Activated naive CD4-positive, alpha-beta T cell treated with anti-CD3 and anti-CD28 coated beads, Interleukin-2, amount 10 ng/mL, durations not matched to agents 7 days and 5 days (primary cell): ENCODE measurements around the gene BCL2L11.

Source experiments
- CTCF ChIA-PET: fragments of 350-600 bp; sonication (Branson Sonifier 250); formaldehyde crosslinking; loops from one replicate; lab custom pipeline; 2021; ENCODE audit warnings: antibody characterized with exemption; lab: Charles Lee
- DNase-seq: peaks from one replicate; pipeline ENCODE4 v3.0.0-alpha.2; 2020
- H3K27ac Mint-ChIP-seq: one replicate; pipeline ENCODE4 v1.8.0; 2021; ENCODE audit warnings: mild to moderate bottlenecking, moderate library complexity, mixed read lengths
- H3K27me3 Mint-ChIP-seq: one replicate; pipeline ENCODE4 v1.8.0; 2021; ENCODE audit warnings: mild to moderate bottlenecking, mixed read lengths
- H3K36me3 Mint-ChIP-seq: one replicate; pipeline ENCODE4 v1.8.0; 2021; ENCODE audit warnings: mixed read lengths
- H3K4me1 Mint-ChIP-seq: one replicate; pipeline ENCODE4 v1.8.0; 2021; ENCODE audit warnings: mixed read lengths
- H3K4me3 Mint-ChIP-seq: one replicate; pipeline ENCODE4 v1.8.0; 2021; ENCODE audit warnings: mild to moderate bottlenecking, moderate library complexity, mixed read lengths
- H3K9me3 Mint-ChIP-seq: one replicate; pipeline ENCODE4 v1.8.0; 2021; ENCODE audit warnings: mixed read lengths

Gene BCL2L11

GRCh38 chr2:111143843-111144198, 23.1 kb downstream of the BCL2L11 start:
- Mint-ChIP-seq H3K4me3 (no peak overlapping the region), H3K9me3 (no peaks in the 10 kb centered on the region), H3K27me3 (no peaks in the 10 kb centered on the region), H3K36me3 (peaks cover 26% of the 10 kb centered on the region), H3K4me1 (peaks cover 19% of the 10 kb centered on the region), H3K27ac (no peak overlapping the region)
- no peak for DNase-seq
- CTCF ChIA-PET: no interaction called here

DNA sequence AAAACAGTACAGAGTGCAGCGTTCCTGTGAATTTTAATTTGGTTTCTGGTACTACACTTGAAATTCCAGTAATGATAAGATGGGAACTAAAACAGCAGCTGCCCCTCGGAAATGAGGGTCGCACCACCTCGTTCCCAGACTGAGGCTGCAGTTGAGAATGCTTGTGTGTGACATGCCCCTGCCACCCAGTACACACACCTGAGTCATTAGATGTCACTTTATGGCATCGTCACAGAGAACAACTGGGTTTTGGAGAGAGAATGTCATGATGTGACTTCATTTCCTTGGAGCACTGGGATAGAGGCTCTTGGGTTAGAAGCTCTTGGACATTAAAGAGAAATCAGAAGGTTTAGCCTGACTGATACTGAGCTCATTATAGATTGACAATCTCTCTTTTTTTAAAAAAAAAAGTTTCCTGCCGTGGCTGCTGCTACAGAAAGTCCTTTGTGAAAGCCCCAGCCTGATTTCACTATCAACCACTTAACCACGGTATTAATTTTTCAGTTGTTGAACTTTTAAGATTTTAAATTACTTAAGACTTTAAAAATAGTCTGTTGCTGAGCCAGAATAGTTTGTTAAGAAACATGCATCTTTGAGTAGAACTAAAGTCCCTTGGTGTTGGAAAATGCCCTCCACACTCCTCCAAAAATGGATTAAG, 24.5 kb downstream of the BCL2L11 start:
- no peak overlapping the region for H3K27ac Mint-ChIP-seq
- CTCF ChIA-PET: interaction anchor here (0.7 kb wide), 1 partner anchor 18 kb away, joined by 3 read pairs; no protein-coding TSS in a partner anchor
- peaks cover 21% of the 10 kb centered on the region for H3K4me1 Mint-ChIP-seq
- H3K4me3 Mint-ChIP-seq: no peak overlapping the region
- H3K27me3 Mint-ChIP-seq: no peaks in the 10 kb centered on the region
- peaks cover 26% of the 10 kb centered on the region for H3K36me3 Mint-ChIP-seq
- no peaks in the 10 kb centered on the region for H3K9me3 Mint-ChIP-seq
- no peak for DNase-seq

GRCh38 chr2:111145951-111146350, 25.2 kb downstream of the BCL2L11 start:
- Mint-ChIP-seq H3K27ac (no peak overlapping the region), H3K4me1 (peaks cover 21% of the 10 kb centered on the region), H3K9me3 (no peaks in the 10 kb centered on the region), H3K27me3 (no peaks in the 10 kb centered on the region), H3K36me3 (peaks cover 24% of the 10 kb centered on the region), H3K4me3 (no peak overlapping the region)
- no peak for DNase-seq
- CTCF ChIA-PET: no interaction called here

DNA sequence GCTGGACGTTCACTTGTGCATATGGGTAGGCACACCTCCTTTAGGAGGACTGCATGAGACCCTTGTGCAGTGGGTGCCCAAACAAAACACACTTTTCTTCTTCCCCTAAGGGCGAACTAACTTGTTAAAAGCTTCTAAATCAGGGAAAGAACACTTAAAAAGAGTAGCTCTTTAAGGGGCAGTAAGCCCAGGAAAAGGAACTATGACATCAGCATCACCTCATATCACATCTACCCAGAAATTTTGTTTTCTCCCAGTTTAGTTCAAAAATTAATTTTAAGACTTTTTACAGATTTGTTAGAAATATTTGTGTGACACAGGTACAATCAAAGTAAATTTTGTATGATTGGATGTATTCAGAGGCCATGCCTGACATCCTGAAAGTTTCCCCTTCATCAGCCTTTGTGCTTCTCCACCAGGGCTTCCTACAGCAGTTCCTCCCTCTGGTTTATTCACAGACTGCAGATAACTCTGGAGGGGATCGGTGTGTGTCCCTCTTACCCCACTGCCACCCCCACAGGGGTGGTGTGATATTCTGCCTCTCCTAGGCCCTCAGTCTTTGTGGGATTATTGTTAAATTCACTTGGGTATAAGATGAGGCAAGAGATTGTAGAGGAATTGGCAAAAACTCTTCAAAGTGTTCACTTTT, 27.6 kb downstream of the BCL2L11 start:
- Mint-ChIP-seq H3K27me3 (no peaks in the 10 kb centered on the region), H3K36me3 (peaks cover 32% of the 10 kb centered on the region), H3K27ac (no peak overlapping the region), H3K9me3 (no peaks in the 10 kb centered on the region), H3K4me1 (peaks cover 16% of the 10 kb centered on the region), H3K4me3 (no peak overlapping the region)
- CTCF ChIA-PET: interaction anchor here (1.2 kb wide), 1 partner anchor 31 kb away, joined by 3 read pairs; no protein-coding TSS in a partner anchor
- DNase-seq: no peak

DNA sequence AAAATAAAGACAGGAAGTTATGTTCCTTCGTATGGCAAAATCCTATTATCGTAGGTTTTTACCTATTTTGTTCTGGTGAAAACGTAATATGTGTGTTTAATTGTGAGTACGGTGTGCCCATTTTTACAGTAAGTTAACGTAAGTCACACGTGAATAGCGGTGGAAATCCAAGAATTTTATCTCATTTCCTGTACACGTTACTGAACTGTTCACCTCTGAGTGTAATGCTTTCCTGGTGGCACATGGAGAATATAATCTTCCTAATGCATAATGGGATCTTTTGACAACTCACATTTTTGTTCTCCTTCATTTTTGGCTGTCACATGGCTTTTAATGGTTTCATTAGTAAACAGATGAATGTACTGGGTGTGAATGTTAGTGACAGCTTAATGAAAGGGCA, 28.2 kb downstream of the BCL2L11 start:
- no peak for DNase-seq
- CTCF ChIA-PET: interaction anchor here (1.2 kb wide), 1 partner anchor 31 kb away, joined by 3 read pairs; no protein-coding TSS in a partner anchor
- H3K27ac Mint-ChIP-seq: no peak overlapping the region
- peaks cover 16% of the 10 kb centered on the region for H3K4me1 Mint-ChIP-seq
- H3K27me3 Mint-ChIP-seq: no peaks in the 10 kb centered on the region
- no peak overlapping the region for H3K4me3 Mint-ChIP-seq
- no peaks in the 10 kb centered on the region for H3K9me3 Mint-ChIP-seq
- H3K36me3 Mint-ChIP-seq: peaks cover 33% of the 10 kb centered on the region

DNA sequence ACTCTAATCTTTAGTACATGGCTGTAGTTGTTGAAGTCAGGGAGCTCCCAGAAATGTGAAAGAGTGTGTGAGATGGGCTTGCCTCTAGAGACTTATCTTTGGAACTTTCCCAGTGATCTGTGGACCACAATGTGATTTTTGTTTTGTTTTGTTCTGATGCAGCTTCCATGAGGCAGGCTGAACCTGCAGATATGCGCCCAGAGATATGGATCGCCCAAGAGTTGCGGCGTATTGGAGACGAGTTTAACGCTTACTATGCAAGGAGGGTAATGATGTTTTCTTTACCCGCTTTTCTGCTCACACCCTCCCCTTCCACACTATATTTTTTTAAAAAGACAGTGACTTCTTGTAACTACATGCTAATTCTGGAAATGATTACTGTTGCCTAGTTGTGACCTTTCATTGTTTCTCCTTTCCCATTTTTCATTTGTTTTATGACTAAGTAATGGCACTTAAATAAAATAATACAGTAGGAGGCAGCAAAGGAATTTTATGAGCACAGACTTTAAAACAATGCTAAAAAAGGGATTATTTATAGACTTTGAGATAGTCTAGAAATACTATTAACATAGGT, 29.3 kb downstream of the BCL2L11 start:
- Mint-ChIP-seq H3K9me3 (no peaks in the 10 kb centered on the region), H3K4me3 (no peak overlapping the region), H3K4me1 (peaks cover 13% of the 10 kb centered on the region), H3K36me3 (peaks cover 35% of the 10 kb centered on the region), H3K27me3 (no peaks in the 10 kb centered on the region), H3K27ac (no peak overlapping the region)
- DNase-seq: no peak
- CTCF ChIA-PET: interaction anchor here (1.2 kb wide), 1 partner anchor 32 kb away, joined by 3 read pairs; no protein-coding TSS in a partner anchor

DNA sequence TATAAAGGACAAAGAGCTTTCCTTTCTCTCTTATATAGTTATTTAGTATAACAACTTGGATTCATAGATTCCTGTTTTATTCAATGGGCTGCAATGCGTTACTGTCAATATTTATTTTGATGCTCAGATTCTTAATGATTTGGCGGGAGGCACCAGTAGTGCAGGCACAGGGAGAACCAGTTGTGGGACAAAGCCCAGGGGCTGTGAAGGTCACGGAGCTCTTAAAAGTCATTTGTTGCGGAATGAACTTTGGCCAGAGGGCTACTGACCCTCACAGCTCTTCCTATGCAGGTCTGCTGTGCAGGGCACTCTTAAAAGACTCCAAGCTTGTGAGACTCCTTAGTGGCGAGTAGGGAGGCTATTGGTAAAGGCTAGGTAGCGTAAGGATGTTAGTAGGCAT, 34.0 kb downstream of the BCL2L11 start:
- H3K4me3 Mint-ChIP-seq: no peak overlapping the region
- no peaks in the 10 kb centered on the region for H3K27me3 Mint-ChIP-seq
- H3K36me3 Mint-ChIP-seq: peaks cover 35% of the 10 kb centered on the region
- H3K4me1 Mint-ChIP-seq: peaks cover 16% of the 10 kb centered on the region
- no peak overlapping the region for H3K27ac Mint-ChIP-seq
- DNase-seq: no peak
- no peaks in the 10 kb centered on the region for H3K9me3 Mint-ChIP-seq
- CTCF ChIA-PET: no interaction called here

DNA sequence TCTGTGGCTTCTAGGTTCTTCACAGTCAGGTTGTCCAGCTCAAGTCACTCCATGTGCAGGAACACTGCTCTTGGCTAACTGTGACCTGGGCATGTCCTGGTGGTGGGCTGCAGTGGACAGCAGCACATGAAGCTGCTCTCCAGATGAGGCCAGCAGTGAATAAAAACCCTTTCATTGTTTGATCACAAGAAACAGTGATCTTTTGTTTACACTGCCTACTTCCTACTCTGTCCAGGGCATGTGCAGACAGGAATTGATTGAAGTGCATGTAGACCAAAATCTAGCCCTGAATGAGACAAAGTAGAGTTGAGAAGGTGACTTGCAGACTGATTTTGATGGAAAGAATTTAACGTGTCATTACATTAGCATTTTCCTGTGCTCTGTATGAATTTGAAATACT, 34.9 kb downstream of the BCL2L11 start:
- DNase-seq: no peak
- CTCF ChIA-PET: no interaction called here
- Mint-ChIP-seq H3K4me1 (peaks cover 23% of the 10 kb centered on the region), H3K27ac (no peak overlapping the region), H3K36me3 (peaks cover 34% of the 10 kb centered on the region), H3K9me3 (no peaks in the 10 kb centered on the region), H3K27me3 (no peaks in the 10 kb centered on the region), H3K4me3 (no peak overlapping the region)

DNA sequence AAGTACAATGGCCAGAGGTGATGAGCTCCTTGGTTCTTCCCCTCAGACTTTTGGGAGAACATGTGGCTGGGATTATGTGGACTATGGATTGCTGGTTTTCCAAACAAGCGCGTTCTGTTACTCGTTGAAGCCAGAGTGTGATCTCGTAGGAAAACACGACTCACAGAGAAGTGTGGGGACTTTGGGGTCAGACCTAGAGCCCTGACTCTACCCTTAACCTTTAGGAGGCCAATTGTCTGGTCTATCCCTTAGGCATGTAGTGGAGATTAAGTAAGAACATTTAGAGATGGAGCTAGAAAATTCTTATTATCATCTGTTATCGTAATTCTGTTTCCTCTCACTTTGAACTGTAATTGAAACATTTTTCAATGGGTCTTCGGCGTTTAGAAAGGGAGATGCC, 35.8 kb downstream of the BCL2L11 start:
- no peak overlapping the region for H3K27ac Mint-ChIP-seq
- no peaks in the 10 kb centered on the region for H3K9me3 Mint-ChIP-seq
- H3K4me3 Mint-ChIP-seq: no peak overlapping the region
- H3K36me3 Mint-ChIP-seq: peaks cover 29% of the 10 kb centered on the region
- no peak for DNase-seq
- peaks cover 23% of the 10 kb centered on the region for H3K4me1 Mint-ChIP-seq
- CTCF ChIA-PET: interaction anchor here (1.0 kb wide), 1 partner anchor 11 kb away, joined by 4 read pairs; no protein-coding TSS in a partner anchor
- H3K27me3 Mint-ChIP-seq: no peaks in the 10 kb centered on the region

DNA sequence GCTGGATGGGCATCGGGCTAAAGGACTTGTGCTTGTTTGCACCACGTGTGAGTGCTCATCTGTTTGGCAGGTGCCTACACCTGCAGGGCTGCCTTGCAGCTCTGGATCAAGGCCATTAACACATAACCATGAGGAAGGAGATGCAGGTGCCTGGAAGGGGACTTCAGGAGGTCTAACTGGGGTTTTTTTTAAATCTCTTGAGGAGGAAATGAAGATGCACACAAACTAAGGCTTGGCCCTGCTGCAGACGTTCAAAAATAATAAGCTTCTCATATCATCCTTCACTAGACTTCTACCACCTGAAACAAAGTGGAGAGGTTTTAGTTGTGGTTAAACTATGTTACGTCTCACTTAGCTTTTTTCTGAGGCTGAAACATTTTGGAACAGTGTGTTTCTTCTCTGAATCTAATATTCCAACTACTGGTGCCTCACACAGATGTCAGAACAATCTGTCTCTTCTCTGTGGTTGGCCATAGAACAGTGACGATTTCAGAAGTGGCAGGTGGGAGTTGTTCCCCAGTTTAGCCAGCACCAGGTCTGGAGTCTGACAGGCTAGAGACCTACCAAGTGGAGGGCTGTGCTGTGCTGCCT, 36.5 kb downstream of the BCL2L11 start:
- peaks cover 24% of the 10 kb centered on the region for H3K4me1 Mint-ChIP-seq
- no peaks in the 10 kb centered on the region for H3K9me3 Mint-ChIP-seq
- CTCF ChIA-PET: no interaction called here
- H3K36me3 Mint-ChIP-seq: peaks cover 27% of the 10 kb centered on the region
- H3K27me3 Mint-ChIP-seq: no peaks in the 10 kb centered on the region
- no peak overlapping the region for H3K4me3 Mint-ChIP-seq
- DNase-seq: no peak
- no peak overlapping the region for H3K27ac Mint-ChIP-seq

DNA sequence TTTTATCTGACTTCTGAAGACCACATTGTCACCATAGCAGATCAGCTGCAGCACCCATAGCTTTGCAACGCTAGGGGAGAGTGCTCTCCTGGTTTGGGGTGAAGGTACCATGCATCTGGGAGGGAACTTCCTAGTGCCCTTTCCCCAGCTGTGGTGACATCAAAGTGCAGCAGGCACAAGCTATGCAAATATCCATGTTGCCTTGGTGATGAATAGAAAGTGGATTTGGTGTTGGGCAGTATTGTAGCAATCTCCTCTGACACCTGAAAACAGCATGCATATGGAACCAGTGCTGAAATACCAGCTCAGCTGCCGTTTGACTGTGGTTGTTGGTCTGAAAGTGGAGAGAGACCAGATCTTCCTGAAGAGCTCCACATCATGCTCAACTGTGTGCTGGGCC, 37.1 kb downstream of the BCL2L11 start:
- Mint-ChIP-seq H3K4me3 (no peak overlapping the region), H3K36me3 (peaks cover 33% of the 10 kb centered on the region), H3K4me1 (peaks cover 30% of the 10 kb centered on the region), H3K27ac (no peak overlapping the region), H3K9me3 (no peaks in the 10 kb centered on the region), H3K27me3 (peaks cover under 1% of the 10 kb centered on the region)
- CTCF ChIA-PET: no interaction called here
- no peak for DNase-seq

GRCh38 chr2:111159641-111160040, 38.9 kb downstream of the BCL2L11 start:
- H3K4me3 Mint-ChIP-seq: no peak overlapping the region
- DNase-seq: no peak
- no peaks in the 10 kb centered on the region for H3K9me3 Mint-ChIP-seq
- H3K27ac Mint-ChIP-seq: no peak overlapping the region
- H3K4me1 Mint-ChIP-seq: peaks cover 38% of the 10 kb centered on the region
- peaks cover 37% of the 10 kb centered on the region for H3K36me3 Mint-ChIP-seq
- peaks cover 5% of the 10 kb centered on the region for H3K27me3 Mint-ChIP-seq
- CTCF ChIA-PET: no interaction called here

- H3K4me1 Mint-ChIP-seq: peaks cover 34% of the 10 kb centered on the region
Observed at GRCh38 chr2:111160758-111161157, 40.0 kb downstream of the BCL2L11 start.

DNA sequence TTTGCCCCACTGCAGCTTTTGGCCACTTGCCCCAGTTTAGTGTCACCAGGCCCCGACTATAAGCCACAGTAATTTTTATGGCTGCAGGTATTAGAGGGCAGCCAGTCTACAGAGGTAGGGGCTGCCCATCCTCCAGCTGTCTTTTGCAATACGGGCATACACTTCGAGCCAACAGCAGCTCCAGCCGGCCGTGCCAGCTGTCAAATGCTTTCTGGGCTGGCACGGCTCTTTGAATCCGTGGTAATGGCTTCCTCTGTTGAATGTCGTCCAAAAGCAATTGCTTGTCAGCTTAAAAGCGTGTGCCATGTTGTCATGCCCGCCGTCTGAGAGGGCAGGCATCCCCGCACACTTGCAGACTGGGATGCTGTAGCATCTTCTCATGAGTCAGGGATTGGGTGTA, 41.3 kb downstream of the BCL2L11 start:
- peaks cover 5% of the 10 kb centered on the region for H3K27me3 Mint-ChIP-seq
- CTCF ChIA-PET: no interaction called here
- peaks cover 32% of the 10 kb centered on the region for H3K4me1 Mint-ChIP-seq
- H3K36me3 Mint-ChIP-seq: peaks cover 39% of the 10 kb centered on the region
- H3K27ac Mint-ChIP-seq: no peak overlapping the region
- H3K9me3 Mint-ChIP-seq: no peaks in the 10 kb centered on the region
- DNase-seq: no peak
- no peak overlapping the region for H3K4me3 Mint-ChIP-seq

More at GRCh38 chr2:111160758-111161157, 40.0 kb downstream of the BCL2L11 start:
- H3K27me3 Mint-ChIP-seq: peaks cover 5% of the 10 kb centered on the region
- CTCF ChIA-PET: no interaction called here
- H3K4me3 Mint-ChIP-seq: no peak overlapping the region
- DNase-seq: no peak
- H3K36me3 Mint-ChIP-seq: peaks cover 46% of the 10 kb centered on the region
- no peaks in the 10 kb centered on the region for H3K9me3 Mint-ChIP-seq
- H3K27ac Mint-ChIP-seq: no peak overlapping the region
